GM10248 (cell line): ENCODE data around the gene CCNB3.

Source experiments
- CTCF ChIA-PET: fragments of 300-600 bp; sonication (Branson Sonifier 250); formaldehyde crosslinking; extraction: SDS; loops from one replicate; lab custom pipeline; 2021; ENCODE audit warnings: antibody characterized with exemption; lab: Yijun Ruan, JAX
- POLR2A ChIA-PET: fragments of 350-650 bp; sonication (Branson Sonifier 250); formaldehyde crosslinking; extraction: SDS; loops from one replicate; lab custom pipeline; 2020; ENCODE audit warnings: antibody characterized with exemption; lab: Yijun Ruan, JAX
- DNase-seq: peaks from one replicate; pipeline ENCODE4 v3.0.0; 2012; ENCODE audit errors: extremely low spot score
- TF ChIP-seq, protein P1 (sequence below): IDR thresholded peaks from 2 replicates; pipeline ENCODE4 v1.5.1; 2012; ENCODE audit warnings: mild to moderate bottlenecking, low read depth; ENCODE audit errors: extremely low read depth, missing control alignments, control extremely low read depth

The CCNB3 gene

DNA sequence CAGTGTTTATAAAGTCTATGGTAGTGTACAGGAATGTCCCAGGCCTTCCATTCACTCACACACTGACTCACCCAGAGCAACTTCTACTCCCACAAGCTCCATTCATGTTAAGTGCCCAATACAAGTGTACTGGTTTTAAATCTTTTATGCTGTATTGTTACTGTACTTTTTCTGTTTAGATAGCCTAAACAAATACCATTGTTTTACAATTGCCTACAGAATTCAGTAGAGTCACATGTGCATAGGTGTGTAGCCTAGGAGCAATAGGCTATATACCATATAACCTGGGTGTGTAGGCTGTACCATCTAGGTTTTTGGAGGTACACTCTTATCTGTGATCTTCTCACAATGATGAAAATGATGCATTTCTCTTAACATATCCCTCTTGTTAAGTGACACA, 139.4 kb downstream of the CCNB3 start:
- DNase-seq: no peak
- ChIA-PET CTCF (no interaction called here), POLR2A (no interaction called here)
- TF ChIP-seq, protein P1, sequence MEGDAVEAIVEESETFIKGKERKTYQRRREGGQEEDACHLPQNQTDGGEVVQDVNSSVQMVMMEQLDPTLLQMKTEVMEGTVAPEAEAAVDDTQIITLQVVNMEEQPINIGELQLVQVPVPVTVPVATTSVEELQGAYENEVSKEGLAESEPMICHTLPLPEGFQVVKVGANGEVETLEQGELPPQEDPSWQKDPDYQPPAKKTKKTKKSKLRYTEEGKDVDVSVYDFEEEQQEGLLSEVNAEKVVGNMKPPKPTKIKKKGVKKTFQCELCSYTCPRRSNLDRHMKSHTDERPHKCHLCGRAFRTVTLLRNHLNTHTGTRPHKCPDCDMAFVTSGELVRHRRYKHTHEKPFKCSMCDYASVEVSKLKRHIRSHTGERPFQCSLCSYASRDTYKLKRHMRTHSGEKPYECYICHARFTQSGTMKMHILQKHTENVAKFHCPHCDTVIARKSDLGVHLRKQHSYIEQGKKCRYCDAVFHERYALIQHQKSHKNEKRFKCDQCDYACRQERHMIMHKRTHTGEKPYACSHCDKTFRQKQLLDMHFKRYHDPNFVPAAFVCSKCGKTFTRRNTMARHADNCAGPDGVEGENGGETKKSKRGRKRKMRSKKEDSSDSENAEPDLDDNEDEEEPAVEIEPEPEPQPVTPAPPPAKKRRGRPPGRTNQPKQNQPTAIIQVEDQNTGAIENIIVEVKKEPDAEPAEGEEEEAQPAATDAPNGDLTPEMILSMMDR: no peak

DNA sequence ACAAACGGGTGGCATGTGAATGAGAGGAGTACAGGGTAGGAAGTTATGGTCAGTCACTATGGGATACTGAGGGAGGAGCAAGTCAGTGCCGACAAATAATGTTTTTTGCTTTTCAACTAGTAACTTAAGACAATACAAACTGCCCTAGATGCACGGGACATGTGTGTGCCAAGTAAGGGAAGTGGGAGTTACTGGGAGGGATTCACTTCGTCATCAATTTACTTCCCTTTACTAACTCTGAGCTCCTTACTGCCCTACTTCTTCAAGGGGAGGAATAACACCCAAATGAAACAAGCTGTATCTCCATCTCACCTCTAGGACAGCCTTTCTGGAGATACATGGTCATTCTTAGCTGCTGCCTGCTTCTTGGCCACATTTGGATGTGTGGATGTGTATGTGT, 168.4 kb downstream of the CCNB3 start:
- CTCF ChIA-PET: no interaction called here
- TF ChIP-seq, protein P1: no peak
- POLR2A ChIA-PET: no interaction called here
- DNase-seq: no peak

DNA sequence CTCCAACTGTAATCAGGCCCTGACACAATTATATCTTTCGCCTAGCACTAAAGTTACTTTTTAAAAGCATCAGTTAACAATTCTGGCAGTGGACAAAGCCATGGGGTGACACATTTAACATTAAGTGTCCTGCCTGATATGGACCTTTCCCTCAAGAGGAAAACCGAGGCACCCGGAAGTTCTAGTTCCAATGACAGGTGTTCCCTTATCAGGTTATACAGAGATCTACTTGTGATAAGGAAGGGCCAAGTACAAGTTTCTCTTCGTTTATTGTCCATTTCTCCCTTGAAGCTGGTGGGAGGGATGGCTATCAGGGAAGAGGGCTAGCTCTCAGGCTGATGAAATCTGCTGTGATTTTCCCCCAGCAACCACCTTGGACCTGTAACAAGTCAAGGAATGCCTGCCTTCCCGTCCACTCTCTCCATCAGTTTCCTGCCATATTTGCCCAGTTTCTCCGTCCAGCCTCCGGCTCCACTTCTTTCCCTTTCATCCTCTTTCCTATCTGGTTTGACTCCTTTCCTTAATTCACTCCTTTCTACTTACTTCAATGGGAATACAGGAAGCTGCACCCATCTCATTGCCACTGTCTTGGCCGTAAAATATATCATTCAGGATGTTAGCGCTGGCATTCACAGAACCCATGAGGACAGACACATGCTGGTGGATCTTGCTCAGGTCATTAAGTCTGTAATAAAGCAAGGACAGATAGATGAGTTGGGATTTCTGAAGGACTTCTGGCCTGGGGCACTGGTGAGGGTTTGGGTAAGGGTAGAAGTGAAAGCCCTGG, 171.1 kb downstream of the CCNB3 start:
- ChIA-PET POLR2A (no interaction called here), CTCF (no interaction called here)
- TF ChIP-seq, protein P1: no peak
- DNase-seq: no peak

- ChIA-PET POLR2A (no interaction called here), CTCF (no interaction called here)
- TF ChIP-seq, protein P1: no peak
- DNase-seq: no peak
Measured at GRCh38 chrX:50381729-50382415, 177.3 kb downstream of the CCNB3 start.

GRCh38 chrX:50386520-50386919, 182.0 kb downstream of the CCNB3 start:
- POLR2A ChIA-PET: no interaction called here
- CTCF ChIA-PET: no interaction called here
- no peak for DNase-seq
- TF ChIP-seq, protein P1: no peak

DNA sequence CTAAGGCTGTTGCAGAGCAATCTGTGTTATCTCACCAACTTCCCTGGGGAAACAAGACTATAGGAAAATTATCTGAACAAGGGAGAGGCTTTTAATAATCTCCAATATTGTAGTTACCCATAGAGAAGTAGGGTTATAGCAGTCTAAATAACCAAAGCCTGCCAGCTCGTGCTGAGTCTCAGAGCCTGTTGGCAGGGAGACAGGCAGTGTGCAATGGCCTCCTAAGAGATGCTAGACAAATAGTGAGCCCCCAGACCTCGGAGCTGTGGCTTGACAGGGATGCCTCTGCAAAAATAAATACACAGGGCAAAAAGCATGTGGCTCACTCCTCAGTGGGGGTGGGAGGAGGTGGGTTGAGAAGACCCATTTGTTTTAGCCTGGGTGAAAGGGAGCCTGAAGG, 189.3 kb downstream of the CCNB3 start:
- DNase-seq: no peak
- TF ChIP-seq, protein P1: no peak
- CTCF ChIA-PET: no interaction called here
- POLR2A ChIA-PET: no interaction called here
